ENCODE data around the gene LMO7. TPM values are rescaled to one million over a fixed set of nuclear protein-coding genes. Genes with fewer than 3 reads are reported as not detected.

Gene LMO7
- total RNA-seq, 1 donor from 2014 or later: 239 TPM

DNA sequence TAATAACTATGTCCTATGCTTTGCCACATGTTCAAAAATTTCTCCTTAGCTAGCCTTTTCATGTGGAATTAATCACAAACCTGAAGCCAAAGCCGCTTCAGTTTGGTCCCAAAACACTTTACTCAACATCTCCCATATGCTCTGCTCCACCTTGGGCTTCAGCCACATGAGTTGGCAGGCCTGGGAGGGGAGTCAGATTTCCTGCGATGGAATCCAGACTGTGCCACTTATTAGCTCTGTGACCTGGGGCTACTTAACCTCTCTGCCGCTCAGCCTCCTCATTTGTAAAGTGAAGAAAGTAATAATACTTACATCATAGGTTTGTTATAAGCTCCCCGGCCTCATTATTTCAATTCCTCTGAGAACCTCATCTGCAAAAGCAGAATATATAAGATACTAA is 272.0 kb downstream of the LMO7 start:
- Mint-ChIP-seq H3K9me3 (ENCODE audit: unreplicated experiment) (no peaks in the 10 kb centered on the region), H3K4me1 (ENCODE audit: unreplicated experiment) (peaks cover 3% of the 10 kb centered on the region), H3K27ac (ENCODE audit: unreplicated experiment) (no peak overlapping the region), H3K36me3 (ENCODE audit: unreplicated experiment) (no peaks in the 10 kb centered on the region), H3K4me3 (ENCODE audit: unreplicated experiment) (no peak overlapping the region), H3K27me3 (ENCODE audit: unreplicated experiment) (peaks cover 22% of the 10 kb centered on the region)
- no peak for TF ChIP-seq CTCF (IDR thresholded peaks at IDR 0.05)
- no peak for DNase-seq (ENCODE audit: extremely low spot score, unreplicated experiment)

Other genes starting within 250 kb of the LMO7 start
- 5.1 and 5.3 TPM in 2 replicates for gene TBC1D4, start 154.2 kb upstream of the LMO7 start, total RNA-seq
- 122 and 124 TPM in 2 replicates for gene COMMD6, start 98.5 kb upstream of the LMO7 start, total RNA-seq
- gene UCHL3, start 86.5 kb upstream of the LMO7 start, total RNA-seq: 19.1 and 20.6 TPM in 2 replicates